HL-60 (cell line): ENCODE results near the gene HERPUD2.

ENCODE experiments used
- CTCF ChIP-seq: IDR thresholded peaks from one replicate; pipeline ENCODE4 v1.5.1; 2011; ENCODE audit warnings: low read length, control low read depth, inconsistent platforms; ENCODE audit not compliant: insufficient read depth
- GABPA ChIP-seq: IDR thresholded peaks from 2 replicates; pipeline ENCODE4 v1.6.1; 2012; ENCODE audit warnings: low read depth
- REST ChIP-seq: IDR thresholded peaks from 2 replicates; pipeline ENCODE4 v1.6.1; 2012; ENCODE audit warnings: low read depth; ENCODE audit not compliant: insufficient replicate concordance
- SPI1 ChIP-seq: IDR thresholded peaks from 2 replicates; pipeline ENCODE4 v1.6.1; 2012; ENCODE audit warnings: low read depth, mild to moderate bottlenecking, borderline replicate concordance

- no peak for TF ChIP-seq CTCF
- TF ChIP-seq GABPA = no peak
- no peak for TF ChIP-seq REST
- no peak for TF ChIP-seq SPI1
Observed at GRCh38 chr7:35716038-35716803, 21.3 kb upstream of the HERPUD2 start.
